ENCODE results near the gene EMD.
"Not testable (repeated sequence)": the region's sequence is repeated elsewhere in the genome, so short reads cannot be mapped to it uniquely, and the experiment has no call there.

The EMD gene

GRCh38 chrX:154372612-154373022, 6.5 kb upstream of the EMD start:
- no peak for DNase-seq

GRCh38 chrX:154373340-154374306, 5.5 kb upstream of the EMD start:
- peak; percentile 37 to 61 for DNase-seq

GRCh38 chrX:154374313-154375155, 4.6 kb upstream of the EMD start, which contains the start of gene FLNA:
FLNA (minus strand) TSS chrX:154374634; CDS start chrX:154371245, 3,389 bp downstream.
- DNase-seq, result no peak

- no peak for DNase-seq
Observed at GRCh38 chrX:154375156-154375504, 4.0 kb upstream of the EMD start.

GRCh38 chrX:154376774-154377173, 2.3 kb upstream of the EMD start:
- no peak for DNase-seq

- DNase-seq, result peak in 1 of 2 experiments; percentile 8
Observed at GRCh38 chrX:154378059-154378798, 866 bp upstream of the EMD start.

- DNase-seq, result no peak
Observed at GRCh38 chrX:154379569-154379951, 465 bp downstream of the EMD start.

- no peak for DNase-seq
Observed at GRCh38 chrX:154380153-154380552, 1.1 kb downstream of the EMD start.

- DNase-seq, result no peak
Observed at GRCh38 chrX:154380787-154381186, 1.7 kb downstream of the EMD start.

GRCh38 chrX:154381271-154381670, 2.2 kb downstream of the EMD start:
- no peak for DNase-seq

- no peak for DNase-seq
Observed at GRCh38 chrX:154382483-154383069, 3.5 kb downstream of the EMD start.

GRCh38 chrX:154383359-154384283, 4.5 kb downstream of the EMD start:
- no peak for DNase-seq

- no peak for DNase-seq
Observed at GRCh38 chrX:154384284-154384892, 5.3 kb downstream of the EMD start.

GRCh38 chrX:154388094-154388493, 9.0 kb downstream of the EMD start:
- DNase-seq, result not testable (repeated sequence)

- DNase-seq, result not testable (repeated sequence)
Observed at GRCh38 chrX:154388649-154389048, 9.6 kb downstream of the EMD start.

GRCh38 chrX:154389812-154390747, 11.0 kb downstream of the EMD start:
- not testable (repeated sequence) for DNase-seq

- DNase-seq, result not testable (repeated sequence)
Observed at GRCh38 chrX:154396363-154396762, 17.3 kb downstream of the EMD start.

- DNase-seq, result peak; percentile 50
Observed at GRCh38 chrX:154396973-154397887, 18.1 kb downstream of the EMD start.
